Measurements from ENCODE around the gene NDUFS3.

NDUFS3 gene

DNA sequence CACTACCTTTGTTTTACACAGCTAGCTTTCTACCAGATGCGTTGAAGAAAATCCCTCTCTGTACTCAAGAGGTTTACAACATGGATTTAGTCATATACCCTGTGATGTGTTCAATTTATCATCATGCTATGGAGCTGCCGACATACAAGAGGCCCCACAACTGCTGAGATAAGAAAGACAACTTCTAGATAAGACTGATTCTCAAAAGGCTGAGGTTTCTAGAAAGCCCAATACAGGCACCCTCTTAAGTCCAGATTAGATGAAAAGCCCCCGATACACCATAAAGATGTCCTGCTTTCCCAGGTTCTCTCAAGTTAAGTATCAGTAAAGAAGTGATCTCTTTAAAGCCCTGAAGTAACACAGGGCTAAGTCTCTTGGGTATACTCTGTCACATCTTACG is 49.2 kb downstream of the NDUFS3 start:
- no peak overlapping the region for H2AFZ ChIP-seq (ENCODE audit: low read length)
- no peaks in the 10 kb centered on the region for H3K79me2 ChIP-seq (ENCODE audit: insufficient read depth, low read length)
- no peak overlapping the region for H3K4me2 ChIP-seq (ENCODE audit: low read length)
- H3K27ac ChIP-seq (ENCODE audit: low read depth, low read length, poor library complexity, severe bottlenecking) = no peak overlapping the region
- no peaks in the 10 kb centered on the region for H3F3A ChIP-seq (ENCODE audit: insufficient read depth, low read length)
- peaks cover 91% of the 10 kb centered on the region for H3K36me3 ChIP-seq (ENCODE audit: insufficient read depth, low read length)
- H3K27me3 ChIP-seq (ENCODE audit: insufficient read depth, low read length) = no peaks in the 10 kb centered on the region
- no peaks in the 10 kb centered on the region for H3K4me1 ChIP-seq (ENCODE audit: insufficient read depth, low read length, severe bottlenecking)
- H4K20me1 ChIP-seq (ENCODE audit: insufficient read depth, low read length) = no peaks in the 10 kb centered on the region
- no peak for TF ChIP-seq EZH2 (IDR thresholded peaks at IDR 0.05; ENCODE audit: borderline replicate concordance, low read length)
- H3K4me3 ChIP-seq (ENCODE audit: low read depth, low read length, poor library complexity, severe bottlenecking) = no peak overlapping the region
- H3K9ac ChIP-seq (ENCODE audit: low read length) = no peak overlapping the region
- H3K9me2 ChIP-seq (ENCODE audit: low read depth, low read length) = no peaks in the 10 kb centered on the region
- no peaks in the 10 kb centered on the region for H3K9me3 ChIP-seq (ENCODE audit: low read length)

- H3K27me3 ChIP-seq (ENCODE audit: insufficient read depth, low read length) = no peaks in the 10 kb centered on the region
- H3K36me3 ChIP-seq (ENCODE audit: insufficient read depth, low read length) = peaks cover 89% of the 10 kb centered on the region
- H2AFZ ChIP-seq (ENCODE audit: low read length) = no peak overlapping the region
- no peak overlapping the region for H3K4me3 ChIP-seq (ENCODE audit: low read depth, low read length, poor library complexity, severe bottlenecking)
- no peaks in the 10 kb centered on the region for H3K9me3 ChIP-seq (ENCODE audit: low read length)
- no peak for TF ChIP-seq EZH2 (IDR thresholded peaks at IDR 0.05; ENCODE audit: borderline replicate concordance, low read length)
- TF ChIP-seq CTCF (IDR thresholded peaks at IDR 0.05; ENCODE audit: low read length) = no peak
- H3K4me1 ChIP-seq (ENCODE audit: insufficient read depth, low read length, severe bottlenecking) = no peaks in the 10 kb centered on the region
- H3K27ac ChIP-seq (ENCODE audit: low read depth, low read length, poor library complexity, severe bottlenecking) = no peak overlapping the region
- no peak overlapping the region for H3K9ac ChIP-seq (ENCODE audit: low read length)
- no peaks in the 10 kb centered on the region for H3F3A ChIP-seq (ENCODE audit: insufficient read depth, low read length)
- H3K79me2 ChIP-seq (ENCODE audit: insufficient read depth, low read length) = no peaks in the 10 kb centered on the region
- no peaks in the 10 kb centered on the region for H4K20me1 ChIP-seq (ENCODE audit: insufficient read depth, low read length)
- H3K4me2 ChIP-seq (ENCODE audit: low read length) = no peak overlapping the region
- H3K9me2 ChIP-seq (ENCODE audit: low read depth, low read length) = no peaks in the 10 kb centered on the region
Observed at GRCh38 chr11:47631473-47631872, 52.6 kb downstream of the NDUFS3 start.
